GM13977 (cell line): ENCODE measurements around the gene EIF5B.
A peak's percentile ranks its signal among the peaks of the same experiment; 100 is the strongest.
"Not testable (repeated sequence)": the region's sequence is repeated elsewhere in the genome, so short reads cannot be mapped to it uniquely, and the experiment has no call there.

Source experiments
- DNase-seq: peaks from one replicate; pipeline ENCODE4 v3.0.0; 2012; ENCODE audit warnings: low spot score
- CTCF ChIP-seq: IDR thresholded peaks from 2 replicates; pipeline ENCODE4 v1.5.1; 2012; ENCODE audit warnings: mild to moderate bottlenecking, control low read depth; ENCODE audit not compliant: insufficient read depth; ENCODE audit errors: extremely low read depth, missing control alignments
- in situ Hi-C: fragments of 300-500 bp; cut with MboI; formaldehyde crosslinking; loops from one replicate; pipeline ENCODE4 v1.12.0; 2022; ENCODE audit warnings: low sequenced_read_pairs, low pct_unique_long_range_greater_than_20kb, mixed read lengths, inconsistent platforms; ENCODE audit not compliant: unreplicated experiment

The EIF5B gene

GRCh38 chr2:99346218-99346617 is 9.0 kb downstream of the EIF5B start:
- no peak for TF ChIP-seq CTCF
- in situ Hi-C loops: no loop called here
- no peak for DNase-seq

GRCh38 chr2:99348173-99348572 is 11.0 kb downstream of the EIF5B start:
- in situ Hi-C loops: no loop called here
- TF ChIP-seq CTCF: no peak
- DNase-seq: peak; percentile 36

- no peak for TF ChIP-seq CTCF
- in situ Hi-C loops: no loop called here
- DNase-seq: no peak
Observed at GRCh38 chr2:99350194-99350593, 13.0 kb downstream of the EIF5B start.

GRCh38 chr2:99354070-99354469 is 16.9 kb downstream of the EIF5B start:
- DNase-seq: no peak
- in situ Hi-C loops: no loop called here
- TF ChIP-seq CTCF: no peak

- DNase-seq, in situ Hi-C loops: not testable (repeated sequence)
Observed at GRCh38 chr2:99354825-99355224, 17.6 kb downstream of the EIF5B start.

- in situ Hi-C loops: no loop called here
- TF ChIP-seq CTCF: no peak
- no peak for DNase-seq
Observed at GRCh38 chr2:99356853-99357252, 19.7 kb downstream of the EIF5B start.

GRCh38 chr2:99365661-99366060 is 28.5 kb downstream of the EIF5B start:
- no peak for DNase-seq
- no peak for TF ChIP-seq CTCF
- in situ Hi-C loops: no loop called here

GRCh38 chr2:99368854-99369253 is 31.7 kb downstream of the EIF5B start:
- DNase-seq, in situ Hi-C loops: not testable (repeated sequence)
